ENCODE measurements around the gene ABCG5. TPM values are rescaled to one million over a fixed set of nuclear protein-coding genes. Genes with fewer than 3 reads are reported as not detected.

The ABCG5 gene
- total RNA-seq, 2 donors from 2014 or later = not detected

DNA sequence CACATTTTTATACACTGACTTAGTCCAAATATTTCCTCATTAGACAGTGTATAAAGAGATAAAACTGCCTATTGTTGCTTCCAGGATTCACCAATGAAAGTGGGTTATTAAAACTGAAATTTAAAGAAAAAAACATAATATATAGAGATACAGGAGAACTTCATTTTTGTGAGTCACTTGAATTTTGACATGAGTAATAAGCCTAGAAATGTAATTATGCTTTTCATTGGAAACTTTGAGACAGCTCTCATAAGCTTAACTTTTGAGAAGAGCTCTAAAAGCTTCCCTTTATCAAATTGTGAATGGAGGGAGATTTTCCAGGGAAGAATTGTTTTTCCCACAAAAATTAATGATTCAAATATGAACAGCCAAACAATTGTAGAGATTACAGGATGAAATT is 50.7 kb downstream of the ABCG5 start:
- Mint-ChIP-seq H3K9me3 (no peaks in the 10 kb centered on the region), H3K4me1 (no peaks in the 10 kb centered on the region), H3K36me3 (ENCODE audit: low read depth) (peaks cover 12% of the 10 kb centered on the region), H3K27ac (no peak overlapping the region), H3K4me3 (no peak overlapping the region), H3K27me3 (ENCODE audit: insufficient read depth) (no peaks in the 10 kb centered on the region)
- H3K27me3 ChIP-seq (ENCODE audit: control insufficient read depth, insufficient read depth, low read length, poor library complexity, severe bottlenecking) = no peaks in the 10 kb centered on the region
- no peak for DNase-seq
- H3K4me3 ChIP-seq (ENCODE audit: low read length) = no peak overlapping the region
- H3K9ac ChIP-seq (ENCODE audit: extremely low read depth, low read length, poor library complexity, severe bottlenecking) = no peak overlapping the region
- TF ChIP-seq, protein P1, sequence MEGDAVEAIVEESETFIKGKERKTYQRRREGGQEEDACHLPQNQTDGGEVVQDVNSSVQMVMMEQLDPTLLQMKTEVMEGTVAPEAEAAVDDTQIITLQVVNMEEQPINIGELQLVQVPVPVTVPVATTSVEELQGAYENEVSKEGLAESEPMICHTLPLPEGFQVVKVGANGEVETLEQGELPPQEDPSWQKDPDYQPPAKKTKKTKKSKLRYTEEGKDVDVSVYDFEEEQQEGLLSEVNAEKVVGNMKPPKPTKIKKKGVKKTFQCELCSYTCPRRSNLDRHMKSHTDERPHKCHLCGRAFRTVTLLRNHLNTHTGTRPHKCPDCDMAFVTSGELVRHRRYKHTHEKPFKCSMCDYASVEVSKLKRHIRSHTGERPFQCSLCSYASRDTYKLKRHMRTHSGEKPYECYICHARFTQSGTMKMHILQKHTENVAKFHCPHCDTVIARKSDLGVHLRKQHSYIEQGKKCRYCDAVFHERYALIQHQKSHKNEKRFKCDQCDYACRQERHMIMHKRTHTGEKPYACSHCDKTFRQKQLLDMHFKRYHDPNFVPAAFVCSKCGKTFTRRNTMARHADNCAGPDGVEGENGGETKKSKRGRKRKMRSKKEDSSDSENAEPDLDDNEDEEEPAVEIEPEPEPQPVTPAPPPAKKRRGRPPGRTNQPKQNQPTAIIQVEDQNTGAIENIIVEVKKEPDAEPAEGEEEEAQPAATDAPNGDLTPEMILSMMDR (conservative IDR thresholded peaks at IDR 0.05) = no peak
- H3K9me3 ChIP-seq (ENCODE audit: control insufficient read depth, low read length) = no peaks in the 10 kb centered on the region
- no peak overlapping the region for H3K27ac ChIP-seq (ENCODE audit: low read depth, low read length)
- peaks cover 9% of the 10 kb centered on the region for H3K36me3 ChIP-seq (ENCODE audit: control insufficient read depth, insufficient read depth, low read length)
- H3K4me1 ChIP-seq (ENCODE audit: control insufficient read depth, insufficient read depth, low read length) = no peaks in the 10 kb centered on the region

DNA sequence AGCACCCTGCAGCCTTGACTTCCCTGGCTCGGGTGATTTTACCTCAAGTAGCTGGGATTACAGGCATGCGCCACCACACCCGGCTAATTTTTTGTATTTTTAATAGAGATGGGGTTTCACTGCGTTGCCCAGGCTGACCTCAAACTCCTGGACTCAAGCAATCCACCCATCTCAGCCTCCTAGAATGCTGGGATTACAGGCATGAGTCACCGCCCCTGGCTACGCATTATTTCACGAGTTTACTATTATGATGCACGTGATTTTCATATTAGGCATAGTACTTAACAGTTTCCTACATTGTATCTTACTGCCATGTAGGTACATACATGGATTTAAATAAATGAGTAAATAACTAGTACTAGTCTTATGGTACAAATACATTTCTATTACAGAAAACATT is 60.4 kb downstream of the ABCG5 start:
- H3K4me3 ChIP-seq (ENCODE audit: low read length) = no peak overlapping the region
- Mint-ChIP-seq H3K4me1 (peaks cover 3% of the 10 kb centered on the region), H3K9me3 (no peaks in the 10 kb centered on the region), H3K4me3 (no peak overlapping the region), H3K36me3 (ENCODE audit: low read depth) (no peaks in the 10 kb centered on the region), H3K27me3 (ENCODE audit: insufficient read depth) (no peaks in the 10 kb centered on the region), H3K27ac (no peak overlapping the region)
- H3K9me3 ChIP-seq (ENCODE audit: control insufficient read depth, low read length) = no peaks in the 10 kb centered on the region
- TF ChIP-seq, protein P1 (conservative IDR thresholded peaks at IDR 0.05) = no peak
- no peaks in the 10 kb centered on the region for H3K4me1 ChIP-seq (ENCODE audit: control insufficient read depth, insufficient read depth, low read length)
- no peak overlapping the region for H3K9ac ChIP-seq (ENCODE audit: extremely low read depth, low read length, poor library complexity, severe bottlenecking)
- WGBS, 2 experiments (ENCODE audit: insufficient coverage in 1 of 2, insufficient read length in 1 of 2) = 84 to 90% methylated on average over 2 to 8 of the region's 8 CpGs
- H3K27me3 ChIP-seq (ENCODE audit: control insufficient read depth, insufficient read depth, low read length, poor library complexity, severe bottlenecking) = no peaks in the 10 kb centered on the region
- no peak overlapping the region for H3K27ac ChIP-seq (ENCODE audit: low read depth, low read length)
- DNase-seq = no peak
- peaks cover 3% of the 10 kb centered on the region for H3K36me3 ChIP-seq (ENCODE audit: control insufficient read depth, insufficient read depth, low read length)

DNA sequence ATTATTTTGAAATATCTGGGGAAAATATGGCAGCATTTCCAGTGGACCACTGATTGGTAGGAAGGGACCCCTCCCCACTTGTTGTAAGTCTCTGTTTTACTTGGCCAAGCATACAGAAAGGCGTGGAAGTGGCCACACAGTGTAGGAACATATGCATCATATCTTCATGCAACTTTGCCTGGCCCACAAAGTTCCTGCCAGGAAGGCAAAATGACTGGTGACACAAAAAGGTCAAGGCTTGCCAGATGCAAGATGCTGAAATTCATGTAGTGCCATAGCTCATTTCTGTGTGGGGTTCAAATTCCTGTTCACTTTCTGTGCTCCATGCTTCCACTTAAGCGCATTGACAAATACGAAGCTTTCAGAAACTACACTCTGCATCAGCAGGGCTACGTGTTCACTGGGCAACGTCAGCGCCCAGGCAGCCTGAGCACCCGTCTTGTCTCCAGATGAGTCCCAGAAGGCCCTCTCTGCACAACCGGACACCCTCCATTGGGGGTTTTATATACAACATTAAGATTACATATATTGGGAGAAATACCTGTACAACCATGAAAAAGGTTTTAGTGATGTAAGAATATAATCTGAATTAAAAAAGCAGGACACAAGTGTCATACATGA is 61.2 kb downstream of the ABCG5 start:
- H3K27ac Mint-ChIP-seq = no peak overlapping the region
- no peak overlapping the region for H3K4me3 ChIP-seq (ENCODE audit: low read length)
- WGBS, 2 experiments (ENCODE audit: insufficient coverage in 1 of 2, insufficient read length in 1 of 2) = 94 to 97% methylated on average over 7 to 8 of the region's 8 CpGs
- H3K27ac ChIP-seq (ENCODE audit: low read depth, low read length) = no peak overlapping the region
- no peaks in the 10 kb centered on the region for H3K4me1 ChIP-seq (ENCODE audit: control insufficient read depth, insufficient read depth, low read length)
- H3K27me3 ChIP-seq (ENCODE audit: control insufficient read depth, insufficient read depth, low read length, poor library complexity, severe bottlenecking) = no peaks in the 10 kb centered on the region
- no peaks in the 10 kb centered on the region for H3K27me3 Mint-ChIP-seq (ENCODE audit: insufficient read depth)
- DNase-seq = no peak
- peaks cover 3% of the 10 kb centered on the region for H3K4me1 Mint-ChIP-seq
- TF ChIP-seq, protein P1 (conservative IDR thresholded peaks at IDR 0.05) = no peak
- H3K9me3 ChIP-seq (ENCODE audit: control insufficient read depth, low read length) = no peaks in the 10 kb centered on the region
- no peaks in the 10 kb centered on the region for H3K36me3 Mint-ChIP-seq (ENCODE audit: low read depth)
- H3K36me3 ChIP-seq (ENCODE audit: control insufficient read depth, insufficient read depth, low read length) = peaks cover 3% of the 10 kb centered on the region
- no peak overlapping the region for H3K9ac ChIP-seq (ENCODE audit: extremely low read depth, low read length, poor library complexity, severe bottlenecking)
- H3K9me3 Mint-ChIP-seq = no peaks in the 10 kb centered on the region
- no peak overlapping the region for H3K4me3 Mint-ChIP-seq
